Activated T-helper 17 cell treated with anti-CD3 and anti-CD28 coated beads, Interleukin-2, amount 50 U/mL, for 72 hours (primary cell): ENCODE results near the gene CC2D2B. TPM values are rescaled to one million over a fixed set of nuclear protein-coding genes. Genes with fewer than 3 reads are reported as not detected.
"Not testable (repeated sequence)": the region's sequence is repeated elsewhere in the genome, so short reads cannot be mapped to it uniquely, and the experiment has no call there.

Source experiments
- ATAC-seq: fragments of 150-1000 bp; cut with Tn5 transposase; replicated peaks from 2 replicates; pipeline ENCODE4 v1.10.0; 2021; ENCODE audit warnings: mild to moderate bottlenecking, moderate library complexity
- H3K27ac Mint-ChIP-seq: one replicate; pipeline ENCODE4 v1.8.0; 2022; ENCODE audit warnings: mixed read lengths
- H3K27me3 Mint-ChIP-seq: one replicate; pipeline ENCODE4 v1.8.0; 2022; ENCODE audit warnings: mixed read lengths
- H3K36me3 Mint-ChIP-seq: one replicate; pipeline ENCODE4 v1.8.0; 2022; ENCODE audit warnings: low read depth, mild to moderate bottlenecking, mixed read lengths
- H3K4me1 Mint-ChIP-seq: one replicate; pipeline ENCODE4 v1.8.0; 2022; ENCODE audit warnings: mixed read lengths
- H3K4me3 Mint-ChIP-seq: one replicate; pipeline ENCODE4 v1.8.0; 2022; ENCODE audit warnings: mild to moderate bottlenecking, mixed read lengths
- H3K9me3 Mint-ChIP-seq: one replicate; pipeline ENCODE4 v1.8.0; 2022; ENCODE audit warnings: mixed read lengths
- total RNA-seq, 2 donors: library from RNA; stranded (reverse); gene quantifications; one replicate each; pipeline ENCODE4 v1.2.3, GENCODE V29; 2022

The CC2D2B gene
- total RNA-seq, 2 donors from 2014 or later = 0.24 to 0.73 TPM

DNA sequence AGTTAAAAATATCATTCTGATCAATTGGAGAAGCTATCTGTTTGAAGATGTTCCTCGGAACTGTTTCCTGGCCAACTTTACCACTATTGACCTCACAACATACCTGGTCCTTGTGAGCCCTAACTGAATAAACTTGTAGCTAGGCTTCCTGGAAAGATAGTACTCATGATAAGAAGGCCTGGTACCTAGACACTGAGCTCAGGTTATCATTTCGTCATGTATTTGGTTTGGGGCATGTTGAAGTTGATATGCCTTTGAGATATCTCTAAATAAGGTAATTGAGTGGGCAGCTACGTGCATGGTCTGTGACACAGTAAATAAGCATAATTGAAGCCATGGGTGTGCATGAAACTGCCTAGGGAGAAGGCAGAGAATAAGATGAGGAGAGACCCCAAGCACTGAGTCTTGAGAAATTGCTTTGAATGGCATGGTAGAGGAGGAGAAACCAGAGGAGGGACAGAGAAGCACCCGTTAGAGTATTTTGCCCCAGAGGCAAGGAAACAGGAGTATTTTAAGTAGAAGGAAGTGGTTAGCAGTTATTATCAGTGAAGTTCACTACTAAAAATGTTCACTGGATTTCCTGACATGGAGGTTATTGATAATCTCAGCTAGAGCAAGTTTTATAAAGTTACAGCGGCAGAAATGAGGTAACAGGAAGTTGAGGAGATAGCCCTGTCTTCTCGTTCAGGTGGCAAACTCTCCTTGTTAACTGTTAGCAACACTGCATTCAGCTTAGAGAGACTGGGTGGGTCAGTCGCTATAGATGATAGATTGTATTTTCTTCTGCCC, 55.6 kb downstream of the CC2D2B start:
- peak; percentile 40 for ATAC-seq
- H3K36me3 Mint-ChIP-seq = no peaks in the 10 kb centered on the region
- peaks cover 7% of the 10 kb centered on the region for H3K9me3 Mint-ChIP-seq
- H3K27ac Mint-ChIP-seq = peak overlapping the region; percentile 55
- peaks cover 10% of the 10 kb centered on the region for H3K4me1 Mint-ChIP-seq
- H3K27me3 Mint-ChIP-seq = no peaks in the 10 kb centered on the region
- H3K4me3 Mint-ChIP-seq = peak overlapping the region; percentile 54

DNA sequence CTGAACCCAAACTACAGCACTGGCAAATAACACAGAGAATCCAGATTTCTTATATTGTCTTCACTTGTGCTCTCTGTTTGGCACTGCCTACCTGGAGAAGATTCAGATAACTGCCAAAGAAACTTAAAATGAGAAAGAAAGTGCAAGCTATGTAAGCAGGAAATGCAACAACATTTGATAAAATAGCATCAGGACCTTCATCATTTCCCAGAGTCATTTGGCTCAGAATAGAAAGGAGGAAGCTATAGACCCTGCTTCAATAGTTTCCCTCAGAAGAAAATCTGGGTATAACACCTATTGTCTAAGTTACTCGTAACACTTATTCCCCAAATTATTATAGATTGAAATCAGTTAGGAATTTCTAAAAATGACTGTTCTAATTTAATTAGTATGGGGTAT, 56.2 kb downstream of the CC2D2B start:
- Mint-ChIP-seq H3K4me3 (peak overlapping the region; percentile 54), H3K9me3 (peaks cover 3% of the 10 kb centered on the region)
- no peak for ATAC-seq

DNA sequence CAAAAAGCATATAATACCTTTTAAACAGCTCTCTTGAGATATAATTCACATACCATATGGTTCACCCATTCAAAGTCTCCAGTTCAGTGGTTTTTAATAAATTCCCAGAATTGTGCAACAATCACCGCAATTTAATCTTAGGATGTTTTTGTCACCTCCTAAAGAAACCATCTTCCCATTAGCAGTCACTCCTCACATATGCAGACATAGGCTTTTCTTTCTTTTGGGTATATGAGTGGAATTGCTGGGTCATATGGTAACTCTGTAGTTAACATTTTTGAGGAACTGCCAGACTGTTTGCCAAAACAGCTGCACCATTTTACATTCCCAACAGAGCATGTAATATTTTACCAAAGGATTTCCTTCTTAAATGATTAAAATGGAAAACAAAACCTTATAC, 57.0 kb downstream of the CC2D2B start:
- no peak for ATAC-seq
- Mint-ChIP-seq H3K27me3 (no peaks in the 10 kb centered on the region), H3K4me3 (no peak overlapping the region), H3K27ac (no peak overlapping the region), H3K9me3 (peaks cover 3% of the 10 kb centered on the region), H3K36me3 (no peaks in the 10 kb centered on the region), H3K4me1 (peaks cover 10% of the 10 kb centered on the region)

More for the DNA sequence above, 56.2 kb downstream of the CC2D2B start:
- H3K36me3 Mint-ChIP-seq = no peaks in the 10 kb centered on the region
- H3K27ac Mint-ChIP-seq = peak overlapping the region; percentile 55
- no peaks in the 10 kb centered on the region for H3K27me3 Mint-ChIP-seq
- H3K4me1 Mint-ChIP-seq = peaks cover 10% of the 10 kb centered on the region

DNA sequence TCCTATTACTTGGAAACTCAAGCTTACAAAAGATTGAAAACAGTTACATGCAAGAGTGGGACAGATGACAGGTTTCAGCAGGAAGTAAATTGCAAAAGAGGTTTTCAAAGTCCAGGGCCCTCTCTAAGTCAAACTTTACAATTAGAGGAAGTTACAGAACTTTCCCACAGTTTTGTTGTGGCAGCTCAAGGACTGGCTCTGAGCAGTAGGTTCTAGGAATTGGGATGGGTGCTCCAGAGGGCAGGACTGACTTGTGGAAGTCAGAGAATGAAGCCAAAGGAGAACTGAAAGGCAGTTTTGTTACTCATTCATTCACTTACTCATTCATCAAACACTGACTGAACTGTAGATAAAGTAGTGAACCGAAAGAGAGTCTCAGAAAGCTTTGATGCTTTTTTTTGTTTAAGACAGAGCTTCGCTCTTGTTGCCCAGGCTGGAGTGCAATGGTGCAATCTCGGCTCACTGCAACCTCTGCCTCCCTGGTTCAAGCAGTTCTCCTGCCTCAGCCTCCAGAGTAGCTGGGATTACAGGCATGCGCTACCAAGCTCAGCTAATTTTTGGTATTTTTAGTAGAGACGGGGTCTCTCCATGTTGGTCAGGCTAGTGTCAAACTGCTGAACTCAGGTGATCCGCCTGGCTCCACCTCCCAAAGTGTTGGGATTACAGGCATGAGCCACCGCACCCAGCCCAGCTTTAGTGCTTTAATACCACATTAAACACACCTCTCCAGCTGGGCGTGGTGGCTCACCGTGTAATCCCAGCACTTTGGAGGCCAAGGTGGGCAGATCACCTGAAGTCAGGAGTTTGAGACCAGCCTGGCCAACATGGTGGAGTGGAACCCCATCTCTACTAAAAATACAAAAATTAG, 68.8 kb downstream of the CC2D2B start:
- Mint-ChIP-seq H3K4me3 (no peak overlapping the region), H3K36me3 (no peaks in the 10 kb centered on the region)
- peak; percentile 16 for ATAC-seq

DNA sequence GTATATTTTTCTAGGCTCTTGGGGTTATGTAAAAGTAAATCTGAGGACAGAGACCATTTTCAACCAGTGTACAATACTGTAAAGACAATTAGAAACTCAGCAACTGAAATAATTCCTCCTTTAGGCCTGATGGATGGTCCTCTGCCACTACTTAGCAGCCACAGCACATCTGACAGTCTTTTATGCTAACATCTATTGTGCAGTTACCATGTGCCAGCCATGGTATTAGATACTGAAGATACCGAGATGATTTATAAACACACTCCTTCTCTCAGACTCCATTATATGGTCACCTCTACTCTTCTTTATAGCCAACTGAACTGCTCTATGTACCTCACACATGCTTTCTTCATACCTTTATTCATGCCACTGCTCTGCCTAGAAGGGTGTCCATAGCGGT, 74.4 kb downstream of the CC2D2B start:
- no peak for ATAC-seq
- H3K4me3 Mint-ChIP-seq = no peak overlapping the region
- H3K4me1 Mint-ChIP-seq = no peaks in the 10 kb centered on the region
- no peaks in the 10 kb centered on the region for H3K36me3 Mint-ChIP-seq
- H3K27ac Mint-ChIP-seq = no peak overlapping the region
- H3K27me3 Mint-ChIP-seq = peaks cover 8% of the 10 kb centered on the region
- H3K9me3 Mint-ChIP-seq = no peaks in the 10 kb centered on the region

More for the DNA sequence above, 68.8 kb downstream of the CC2D2B start:
- no peaks in the 10 kb centered on the region for H3K4me1 Mint-ChIP-seq
- H3K27me3 Mint-ChIP-seq = peaks cover 6% of the 10 kb centered on the region
- H3K27ac Mint-ChIP-seq = no peak overlapping the region
- H3K9me3 Mint-ChIP-seq = no peaks in the 10 kb centered on the region

DNA sequence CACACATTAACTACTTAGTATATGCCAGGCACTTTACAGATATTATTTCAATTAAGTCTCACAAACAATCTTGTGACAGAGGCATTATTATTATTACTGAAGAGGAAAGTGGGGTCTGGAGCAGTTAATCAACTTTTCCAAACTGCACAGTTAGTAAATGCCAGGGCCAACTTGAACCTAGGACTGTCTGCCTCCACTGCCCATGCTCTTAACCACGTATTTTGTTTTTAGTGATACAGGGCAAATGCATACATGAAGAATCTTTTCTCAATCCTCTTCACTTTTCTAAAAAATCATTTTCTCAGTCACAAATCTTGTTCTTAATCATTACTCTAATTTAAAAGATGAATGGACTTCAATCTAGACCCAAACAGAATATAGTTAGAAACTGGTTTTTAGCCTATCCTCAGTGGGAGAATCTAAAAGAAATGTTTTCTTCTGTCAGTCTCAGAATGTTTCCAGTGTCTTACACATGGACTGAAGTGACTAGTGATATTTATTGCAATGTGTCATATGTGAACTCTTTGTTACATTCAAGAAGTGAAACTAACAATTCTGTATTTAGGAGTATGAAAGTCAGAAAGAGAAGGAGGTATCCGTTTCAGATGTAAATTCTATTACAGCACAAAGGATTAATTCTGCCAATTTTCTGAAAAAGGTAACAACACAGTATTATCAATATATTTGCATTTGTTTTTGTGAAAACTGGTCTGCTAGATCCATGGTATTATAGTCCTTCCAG, 80.1 kb downstream of the CC2D2B start:
- Mint-ChIP-seq H3K9me3 (no peaks in the 10 kb centered on the region), H3K4me3 (no peak overlapping the region), H3K36me3 (no peaks in the 10 kb centered on the region), H3K4me1 (no peaks in the 10 kb centered on the region), H3K27ac (no peak overlapping the region), H3K27me3 (peaks cover 10% of the 10 kb centered on the region)
- ATAC-seq = no peak

DNA sequence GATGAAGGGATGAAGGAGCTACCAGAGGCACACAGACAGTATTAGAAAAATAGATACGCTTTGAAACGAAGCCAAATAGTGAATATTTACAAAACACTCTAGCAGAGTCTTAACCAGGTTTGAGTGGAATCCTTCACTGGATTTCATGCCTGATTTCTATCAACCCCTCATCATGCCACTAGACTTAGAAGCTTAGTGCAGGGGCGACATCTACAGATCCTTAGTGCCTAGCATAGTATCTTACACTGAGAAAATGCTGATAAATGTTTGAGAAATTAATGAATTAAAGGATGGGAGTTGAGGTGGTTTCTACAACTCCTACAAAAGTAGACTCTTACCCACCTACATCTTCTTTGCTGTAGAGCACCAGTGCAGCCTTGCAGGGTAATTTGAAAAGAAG, 80.9 kb downstream of the CC2D2B start:
- Mint-ChIP-seq H3K9me3 (no peaks in the 10 kb centered on the region), H3K27me3 (peaks cover 10% of the 10 kb centered on the region), H3K4me3 (no peak overlapping the region), H3K27ac (no peak overlapping the region), H3K4me1 (no peaks in the 10 kb centered on the region), H3K36me3 (no peaks in the 10 kb centered on the region)
- ATAC-seq = no peak

DNA sequence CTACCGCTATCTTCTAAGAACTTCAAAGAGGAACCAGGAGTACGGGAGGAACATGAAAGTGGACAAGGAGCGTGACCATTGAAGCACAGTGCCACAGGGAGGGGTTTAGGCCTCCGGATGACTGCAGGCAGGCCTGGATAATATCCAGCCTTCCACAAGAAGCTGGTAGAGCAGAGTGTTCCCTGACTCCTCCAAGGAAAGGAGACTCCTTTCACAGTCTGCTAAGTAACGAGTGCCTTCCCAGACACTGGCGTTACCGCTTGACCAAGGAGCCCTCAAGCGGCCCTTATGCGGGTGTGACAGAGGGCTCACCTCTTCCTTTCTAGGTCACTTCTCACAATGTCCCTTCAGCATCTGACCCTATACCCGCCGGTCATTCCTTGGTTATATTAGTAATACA, 86.6 kb downstream of the CC2D2B start:
- not testable (repeated sequence) for H3K27ac Mint-ChIP-seq, H3K4me1 Mint-ChIP-seq, H3K4me3 Mint-ChIP-seq, ATAC-seq, H3K27me3 Mint-ChIP-seq, H3K9me3 Mint-ChIP-seq, H3K36me3 Mint-ChIP-seq

DNA sequence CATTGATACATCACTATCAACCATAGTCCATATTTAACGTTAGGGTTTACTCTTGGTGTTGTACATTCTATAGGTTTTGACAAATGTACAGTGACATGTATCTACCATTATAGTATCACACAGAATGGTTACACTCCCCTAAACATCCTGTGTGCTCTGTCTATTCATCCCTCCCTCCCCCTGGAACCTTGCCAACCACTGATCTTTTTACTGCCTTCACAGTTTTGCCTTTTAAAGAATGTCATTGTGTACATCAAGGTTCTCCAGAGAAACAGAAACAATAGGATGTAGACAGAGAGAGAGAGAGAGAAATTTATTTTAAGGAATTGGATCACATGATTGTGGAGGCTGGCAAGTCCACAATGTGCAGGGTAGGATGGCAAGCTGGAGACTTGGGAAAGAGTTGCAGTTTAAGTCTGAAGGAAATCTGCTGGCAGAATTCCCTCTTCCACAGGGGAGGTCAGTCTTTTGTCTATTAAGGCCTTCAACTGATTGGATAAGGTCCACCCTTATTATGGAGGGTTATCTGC, 90.5 kb downstream of the CC2D2B start:
- no peaks in the 10 kb centered on the region for H3K27me3 Mint-ChIP-seq
- H3K4me3 Mint-ChIP-seq = no peak overlapping the region
- no peaks in the 10 kb centered on the region for H3K4me1 Mint-ChIP-seq
- H3K27ac Mint-ChIP-seq = no peak overlapping the region
- ATAC-seq = no peak
- H3K36me3 Mint-ChIP-seq = no peaks in the 10 kb centered on the region
- H3K9me3 Mint-ChIP-seq = no peaks in the 10 kb centered on the region

DNA sequence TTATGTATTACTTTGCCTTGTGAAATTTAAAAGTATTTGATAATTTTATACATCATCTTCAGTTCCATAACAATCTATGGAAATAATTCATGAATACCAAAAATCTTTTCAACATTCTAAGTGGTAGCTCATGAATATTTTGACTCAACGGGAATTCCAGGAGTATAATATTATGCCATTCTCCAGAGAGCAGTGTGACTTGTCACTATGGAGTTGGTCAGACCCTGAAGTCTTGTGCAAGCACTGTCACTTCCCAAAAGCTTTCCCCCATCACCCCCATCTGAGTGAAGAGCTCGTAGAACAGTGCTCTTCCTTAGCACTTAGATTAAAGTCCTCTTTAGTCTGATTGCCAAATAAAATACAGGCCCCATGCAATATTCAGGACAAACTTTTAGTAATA, 106.2 kb downstream of the CC2D2B start:
- Mint-ChIP-seq H3K4me1 (no peaks in the 10 kb centered on the region), H3K4me3 (no peak overlapping the region), H3K36me3 (no peaks in the 10 kb centered on the region), H3K27me3 (peaks cover 9% of the 10 kb centered on the region), H3K27ac (no peak overlapping the region), H3K9me3 (no peaks in the 10 kb centered on the region)
- ATAC-seq = no peak

DNA sequence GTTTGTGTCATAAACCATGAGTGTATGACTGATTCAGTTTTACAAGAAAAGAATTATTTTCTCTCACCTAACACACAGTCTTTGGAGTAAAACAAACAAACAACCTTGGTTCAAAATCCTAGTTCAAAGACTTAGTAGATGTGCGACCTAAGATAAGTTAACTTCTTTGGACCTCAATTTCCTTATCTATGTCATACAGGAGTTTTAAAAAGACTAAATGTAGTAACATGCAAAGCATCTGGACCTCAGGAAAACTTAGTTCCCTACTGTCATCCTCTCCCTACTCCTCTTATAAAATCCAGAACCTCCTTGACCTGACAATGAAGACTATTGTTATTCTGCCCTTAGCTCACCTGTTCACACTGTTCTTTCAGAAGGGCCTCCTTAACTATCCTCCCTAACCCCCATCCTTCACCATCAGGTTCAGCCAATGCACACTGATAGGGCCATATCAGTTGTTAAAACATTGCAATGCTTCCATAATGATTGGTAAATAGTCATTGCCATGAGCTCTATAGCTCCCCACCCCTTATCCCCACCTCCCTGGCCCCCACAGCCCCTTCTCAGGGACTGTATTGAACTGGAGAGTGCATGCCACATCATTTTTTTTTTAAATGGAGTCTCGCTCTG, 106.8 kb downstream of the CC2D2B start:
- Mint-ChIP-seq H3K27me3 (peaks cover 9% of the 10 kb centered on the region), H3K27ac (no peak overlapping the region), H3K36me3 (no peaks in the 10 kb centered on the region), H3K4me3 (no peak overlapping the region), H3K9me3 (no peaks in the 10 kb centered on the region), H3K4me1 (no peaks in the 10 kb centered on the region)
- no peak for ATAC-seq

DNA sequence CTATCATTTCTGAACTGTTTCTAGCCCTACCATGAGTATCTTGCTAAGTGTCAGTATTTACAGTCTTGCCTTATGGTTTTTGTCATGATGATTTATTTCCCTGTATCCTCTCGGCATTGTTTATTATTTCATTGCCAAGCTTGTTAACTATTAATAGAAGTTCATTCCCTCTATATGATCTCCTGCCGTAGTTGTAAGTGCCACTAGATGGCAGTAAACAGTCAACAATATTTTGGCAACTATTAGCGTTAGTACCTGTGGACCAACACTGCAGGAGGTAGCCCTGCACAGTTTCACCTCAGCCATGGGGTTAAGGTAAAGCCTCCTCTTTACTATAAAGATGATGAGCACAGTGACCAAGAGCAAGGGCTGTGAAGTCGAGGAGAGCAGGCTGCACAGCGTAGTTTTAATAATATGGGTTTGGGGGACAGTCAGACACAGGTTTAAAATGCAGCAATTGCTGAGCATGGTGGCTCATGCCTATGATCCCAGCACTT, 109.5 kb downstream of the CC2D2B start:
- peak; percentile 82 for ATAC-seq
- Mint-ChIP-seq H3K27me3 (peaks cover 9% of the 10 kb centered on the region), H3K36me3 (no peaks in the 10 kb centered on the region), H3K4me1 (no peaks in the 10 kb centered on the region), H3K4me3 (no peak overlapping the region), H3K27ac (no peak overlapping the region), H3K9me3 (no peaks in the 10 kb centered on the region)

DNA sequence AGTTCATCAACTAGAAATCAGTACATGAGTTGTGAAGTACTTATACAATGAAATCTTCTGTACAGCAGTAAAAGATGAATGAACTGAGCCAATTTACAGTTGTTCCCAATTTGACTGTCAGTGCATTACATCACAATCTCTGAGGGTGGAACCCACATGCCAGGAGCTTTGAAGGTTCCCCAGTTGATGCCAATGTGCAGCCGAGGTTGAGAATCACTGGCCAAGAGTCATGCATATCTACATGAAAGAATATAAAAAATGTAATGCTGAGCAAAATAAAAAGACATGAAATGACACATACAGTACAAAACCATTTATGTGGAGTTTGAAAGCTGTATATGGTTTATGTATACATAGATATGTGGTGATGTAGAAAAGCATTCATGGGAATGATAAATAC, 113.6 kb downstream of the CC2D2B start:
- H3K9me3 Mint-ChIP-seq = no peaks in the 10 kb centered on the region
- peaks cover 5% of the 10 kb centered on the region for H3K27me3 Mint-ChIP-seq
- H3K27ac Mint-ChIP-seq = no peak overlapping the region
- H3K4me1 Mint-ChIP-seq = no peaks in the 10 kb centered on the region
- H3K36me3 Mint-ChIP-seq = no peaks in the 10 kb centered on the region
- no peak for ATAC-seq
- H3K4me3 Mint-ChIP-seq = no peak overlapping the region

DNA sequence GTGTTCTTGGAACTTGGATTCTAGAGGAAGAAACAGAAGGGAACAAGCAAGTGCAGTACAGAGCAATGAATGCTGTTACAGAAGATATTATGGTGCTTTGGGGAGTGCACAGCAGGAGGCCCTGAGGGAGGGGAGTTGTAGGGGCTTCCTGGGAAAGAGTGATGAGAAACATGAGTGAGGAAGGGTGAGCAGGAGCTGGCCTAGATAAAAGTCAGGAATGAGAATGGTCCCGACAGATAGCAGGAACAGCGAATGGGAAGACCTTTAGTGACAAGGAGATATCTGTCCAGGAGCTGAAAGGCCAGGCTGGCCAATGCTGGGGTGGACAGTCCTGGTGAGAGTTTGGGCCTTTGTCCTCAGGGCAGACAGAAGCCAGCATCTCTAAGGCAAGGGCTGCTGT, 115.0 kb downstream of the CC2D2B start:
- no peak overlapping the region for H3K27ac Mint-ChIP-seq
- no peak overlapping the region for H3K4me3 Mint-ChIP-seq
- no peaks in the 10 kb centered on the region for H3K36me3 Mint-ChIP-seq
- no peaks in the 10 kb centered on the region for H3K9me3 Mint-ChIP-seq
- H3K27me3 Mint-ChIP-seq = no peaks in the 10 kb centered on the region
- ATAC-seq = no peak
- no peaks in the 10 kb centered on the region for H3K4me1 Mint-ChIP-seq
